OCI-LY7 (cell line): ENCODE measurements around the gene TMEM238. TPM values are rescaled to one million over a fixed set of nuclear protein-coding genes. Genes with fewer than 3 reads are reported as not detected.

Source experiments
- BruUV-seq: library from RNA; stranded (reverse); fragments of 400-500 nt; replicated peaks from 2 replicates; lab custom pipeline; 2021; lab: Mats Ljungman, UMichigan
- CTCF ChIA-PET: fragments of 300-600 bp; sonication (Branson Sonifier 250); formaldehyde crosslinking; loops from one replicate; lab custom pipeline; 2022; ENCODE audit warnings: antibody characterized with exemption; ENCODE audit not compliant: unreplicated experiment; lab: Charles Lee
- POLR2A ChIA-PET: fragments of 300-600 bp; sonication (Branson Sonifier 250); formaldehyde crosslinking; loops from one replicate; lab custom pipeline; 2022; ENCODE audit warnings: antibody characterized with exemption; lab: Charles Lee
- DNase-seq: peaks from one replicate; pipeline ENCODE4 v3.0.0-alpha.2; 2015; ENCODE audit warnings: low spot score
- H2AFZ ChIP-seq: fragments of 200-600 bp; sonication (generic), shearing (Covaris generic); 2 replicates; pipeline ENCODE4 v1.6.1; 2014; ENCODE audit warnings: mild to moderate bottlenecking, antibody characterized with exemption, low read length, moderate library complexity
- H3K27ac ChIP-seq: fragments of 200-600 bp; sonication (generic); 2 replicates; pipeline ENCODE4 v1.5.1; 2014; ENCODE audit warnings: mixed run types, low read depth, mild to moderate bottlenecking, moderate library complexity, low read length, inconsistent platforms; ENCODE audit not compliant: poor library complexity, severe bottlenecking
- H3K36me3 ChIP-seq: fragments of 200-600 bp; sonication (generic); 2 replicates; pipeline ENCODE4 v1.6.1; 2014; ENCODE audit warnings: mild to moderate bottlenecking, antibody characterized with exemption, low read length, moderate library complexity, mixed read lengths; ENCODE audit not compliant: insufficient read depth
- H3K4me1 ChIP-seq: fragments of 200-600 bp; sonication (generic); 2 replicates; pipeline ENCODE4 v1.5.1; 2014; ENCODE audit warnings: mild to moderate bottlenecking, low read length; ENCODE audit not compliant: insufficient read depth, poor library complexity, severe bottlenecking
- H3K4me2 ChIP-seq: fragments of 200-600 bp; sonication (generic); 2 replicates; pipeline ENCODE4 v1.6.1; 2014; ENCODE audit warnings: mild to moderate bottlenecking, low read length
- H3K4me3 ChIP-seq: fragments of 200-600 bp; sonication (generic); 2 replicates; pipeline ENCODE4 v1.5.1; 2014; ENCODE audit warnings: mild to moderate bottlenecking, low read depth, low read length; ENCODE audit not compliant: poor library complexity, severe bottlenecking
- H3K79me2 ChIP-seq: fragments of 200-600 bp; sonication (generic); 2 replicates; pipeline ENCODE4 v1.6.1; 2016; ENCODE audit warnings: low read depth, mild to moderate bottlenecking, low read length, moderate library complexity, mixed read lengths; ENCODE audit not compliant: insufficient read depth
- H3K9me2 ChIP-seq: fragments of 200-600 bp; sonication (generic); 2 replicates; pipeline ENCODE4 v1.6.1; 2016; ENCODE audit warnings: mild to moderate bottlenecking, low read length, mixed read lengths; ENCODE audit not compliant: insufficient read depth
- H3K9me3 ChIP-seq: fragments of 200-600 bp; sonication (generic); 2 replicates; pipeline ENCODE4 v1.6.1; 2014; ENCODE audit warnings: mild to moderate bottlenecking, mixed run types, low read length, mixed read lengths
- H4K20me1 ChIP-seq: fragments of 200-600 bp; sonication (generic); 2 replicates; pipeline ENCODE4 v1.6.1; 2014; ENCODE audit warnings: mild to moderate bottlenecking, antibody characterized with exemption, low read length, moderate library complexity, mixed read lengths; ENCODE audit not compliant: insufficient read depth
- EZH2phosphoT487 ChIP-seq: fragments of 200-600 bp; sonication (generic); IDR thresholded peaks from 2 replicates; pipeline ENCODE4 v1.6.1; 2018; ENCODE audit warnings: low read depth, borderline replicate concordance, mild to moderate bottlenecking, mixed run types, antibody characterized with exemption, low read length, moderate library complexity, mixed read lengths
- intact Hi-C: fragments of 100-400 bp; cut with micrococcal nuclease; formaldehyde crosslinking; loops from one replicate; pipeline ENCODE4 v1.10.0; 2022; ENCODE audit not compliant: unreplicated experiment
- total RNA-seq, 2 experiments: library from RNA; depleted of rRNA in 1 of 2; stranded (reverse); fragments of >200 nt in 1 of 2; shearing (Covaris generic) in 1 of 2; gene quantifications; 2 replicates each; pipeline ENCODE4 v1.2.3, GENCODE V29; 2014 to 2022
- TF ChIP-seq, protein P1 (sequence below): fragments of 200-600 bp; sonication (generic); conservative IDR thresholded peaks from 2 replicates; pipeline ENCODE4 v1.5.1; 2014; ENCODE audit warnings: mild to moderate bottlenecking, antibody characterized with exemption, low read length, moderate library complexity, mixed read lengths

Gene TMEM238
- total RNA-seq, 2 experiments from 2014 or later: 2.7 to 6.5 TPM

DNA sequence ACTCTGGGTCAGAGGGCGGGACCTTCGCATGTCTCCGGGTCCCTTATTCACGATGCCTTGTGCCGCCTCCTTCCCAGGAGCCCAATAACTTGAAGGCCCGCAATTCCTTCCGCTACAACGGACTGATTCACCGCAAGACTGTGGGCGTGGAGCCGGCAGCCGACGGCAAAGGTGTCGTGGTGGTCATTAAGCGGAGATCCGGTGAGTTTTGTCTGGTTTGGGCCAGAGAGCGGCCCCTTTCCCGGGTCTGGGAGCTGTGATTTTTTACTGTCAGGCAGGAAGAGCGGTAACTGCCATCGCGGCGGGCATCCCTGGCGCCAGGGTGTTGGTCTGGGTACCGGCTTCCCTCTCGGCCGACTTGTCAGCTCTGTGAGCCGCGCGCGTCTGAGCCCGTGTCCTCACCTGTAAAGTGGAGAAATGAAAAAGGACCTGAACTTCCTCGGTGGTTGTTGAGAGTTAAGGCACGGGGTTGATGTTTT is 2.4 kb upstream of the TMEM238 start:
- no TSS peak for BruUV-seq
- CTCF ChIA-PET: no interaction called here
- Histone ChIP-seq H3K79me2 (peaks cover 44% of the 10 kb centered on the region), H3K4me1 (peaks cover 47% of the 10 kb centered on the region), H3K4me2 (peak overlapping the region; percentile 98), H3K27ac (peak overlapping the region; percentile 91), H3K36me3 (peaks cover 57% of the 10 kb centered on the region), H3K9me3 (no peaks in the 10 kb centered on the region), H3K4me3 (peak overlapping the region; percentile 87), H2AFZ (no peak overlapping the region), H4K20me1 (peaks cover 27% of the 10 kb centered on the region), H3K9me2 (no peaks in the 10 kb centered on the region)
- intact Hi-C loops: no loop called here
- no peak for TF ChIP-seq EZH2phosphoT487
- TF ChIP-seq, protein P1, sequence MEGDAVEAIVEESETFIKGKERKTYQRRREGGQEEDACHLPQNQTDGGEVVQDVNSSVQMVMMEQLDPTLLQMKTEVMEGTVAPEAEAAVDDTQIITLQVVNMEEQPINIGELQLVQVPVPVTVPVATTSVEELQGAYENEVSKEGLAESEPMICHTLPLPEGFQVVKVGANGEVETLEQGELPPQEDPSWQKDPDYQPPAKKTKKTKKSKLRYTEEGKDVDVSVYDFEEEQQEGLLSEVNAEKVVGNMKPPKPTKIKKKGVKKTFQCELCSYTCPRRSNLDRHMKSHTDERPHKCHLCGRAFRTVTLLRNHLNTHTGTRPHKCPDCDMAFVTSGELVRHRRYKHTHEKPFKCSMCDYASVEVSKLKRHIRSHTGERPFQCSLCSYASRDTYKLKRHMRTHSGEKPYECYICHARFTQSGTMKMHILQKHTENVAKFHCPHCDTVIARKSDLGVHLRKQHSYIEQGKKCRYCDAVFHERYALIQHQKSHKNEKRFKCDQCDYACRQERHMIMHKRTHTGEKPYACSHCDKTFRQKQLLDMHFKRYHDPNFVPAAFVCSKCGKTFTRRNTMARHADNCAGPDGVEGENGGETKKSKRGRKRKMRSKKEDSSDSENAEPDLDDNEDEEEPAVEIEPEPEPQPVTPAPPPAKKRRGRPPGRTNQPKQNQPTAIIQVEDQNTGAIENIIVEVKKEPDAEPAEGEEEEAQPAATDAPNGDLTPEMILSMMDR: no peak
- POLR2A ChIA-PET: no interaction called here
- DNase-seq: no peak

- intact Hi-C loops: loop anchor here (2.0 kb wide), 1 partner anchor 77 kb away; no protein-coding TSS in a partner anchor
- H3K4me1 ChIP-seq: peaks cover 47% of the 10 kb centered on the region
- H3K9me3 ChIP-seq: no peaks in the 10 kb centered on the region
- peaks cover 44% of the 10 kb centered on the region for H3K79me2 ChIP-seq
- peaks cover 51% of the 10 kb centered on the region for H3K36me3 ChIP-seq
- H4K20me1 ChIP-seq: peaks cover 27% of the 10 kb centered on the region
- TF ChIP-seq, protein P1: no peak
- TF ChIP-seq EZH2phosphoT487: no peak
- peak within 1 kb of the TSS; percentile 91 for H3K27ac ChIP-seq
- H2AFZ ChIP-seq: peak within 1 kb of the TSS; percentile 53; the same call in 1 of the 2 replicates
- peak within 1 kb of the TSS; percentile 87 for H3K4me3 ChIP-seq
- H3K4me2 ChIP-seq: peak within 1 kb of the TSS; percentile 98
- peak; percentile 99 for DNase-seq
- ChIA-PET CTCF (no interaction called here), POLR2A (no interaction called here)
- H3K9me2 ChIP-seq: no peaks in the 10 kb centered on the region
- TSS peak; percentile 90 for BruUV-seq
Measured at GRCh38 chr19:55385724-55386492, 1.8 kb upstream of the TMEM238 start, which contains the start of gene RPL28. RPL28 (plus strand) TSS chr19:55385932; CDS start chr19:55386358, 426 bp downstream.
